WTC11 (cell line): ENCODE results near the gene UGT1A9.

Source experiments
- CTCF ChIP-seq: fragments of 200-600 bp; IDR thresholded peaks from 2 replicates; pipeline ENCODE4 v1.8.0; 2022; ENCODE audit warnings: antibody characterized with exemption
- FOXP4 ChIP-seq: sonication (generic); formaldehyde crosslinking; IDR thresholded peaks from 2 replicates; pipeline ENCODE4 v1.8.0; 2022; ENCODE audit warnings: mild to moderate bottlenecking, missing genetic modification reagents
- TEAD4 ChIP-seq: sonication (generic); formaldehyde crosslinking; IDR thresholded peaks from 2 replicates; pipeline ENCODE4 v1.8.0; 2022; ENCODE audit warnings: mild to moderate bottlenecking, missing genetic modification reagents
- TP53 ChIP-seq: sonication (generic); formaldehyde crosslinking; IDR thresholded peaks from 2 replicates; pipeline ENCODE4 v1.8.1; 2023; ENCODE audit warnings: mild to moderate bottlenecking, missing genetic modification reagents
- ZNF423 ChIP-seq: fragments of 250-450 bp; sonication (Bioruptor Pico); IDR thresholded peaks from 2 replicates; pipeline ENCODE4 v2.1.2; 2022; ENCODE audit warnings: mild to moderate bottlenecking, moderate library complexity

- TF ChIP-seq TP53 (CRISPR knock-in tag) = no peak
- no peak for TF ChIP-seq CTCF
- TF ChIP-seq FOXP4 (CRISPR knock-in tag) = no peak
- TF ChIP-seq TEAD4 (CRISPR knock-in tag) = no peak
- no peak for TF ChIP-seq ZNF423 (CRISPR knock-in tag)
Measured at GRCh38 chr2:233706720-233707119, 35.0 kb downstream of the UGT1A9 start.
